ENCODE data around the gene HOPX.
A peak's percentile ranks its signal among the peaks of the same experiment; 100 is the strongest.
"Not testable (repeated sequence)": the region's sequence is repeated elsewhere in the genome, so short reads cannot be mapped to it uniquely, and the experiment has no call there.

Gene HOPX

GRCh38 chr4:56619816-56620215 lies 61.3 kb downstream of the HOPX start:
- Histone ChIP-seq H3K27me3 (ENCODE audit: insufficient read depth, low read depth, severe bottlenecking) (no peaks in the 10 kb centered on the region), H3K27ac (no peak overlapping the region), H3K4me3 (ENCODE audit: low read depth, low read length) (no peak overlapping the region), H3K36me3 (no peaks in the 10 kb centered on the region), H3K9me3 (ENCODE audit: severe bottlenecking) (no peaks in the 10 kb centered on the region)
- no peak for DNase-seq
- no peak for TF ChIP-seq CTCF (IDR thresholded peaks at IDR 0.05; ENCODE audit: low read depth, low read length)

GRCh38 chr4:56619160-56619559 lies 61.9 kb downstream of the HOPX start:
- peak; percentile 21 for DNase-seq
- Histone ChIP-seq H3K9me3 (ENCODE audit: severe bottlenecking) (no peaks in the 10 kb centered on the region), H3K4me3 (ENCODE audit: low read depth, low read length) (no peak overlapping the region), H3K36me3 (no peaks in the 10 kb centered on the region), H3K27ac (no peak overlapping the region), H3K27me3 (ENCODE audit: insufficient read depth, low read depth, severe bottlenecking) (no peaks in the 10 kb centered on the region)
- 0 out of 2 replicates have a peak, but pooled peaks have one; percentile 8 for TF ChIP-seq CTCF (IDR thresholded peaks at IDR 0.05; ENCODE audit: low read depth, low read length)

GRCh38 chr4:56618734-56619133 lies 62.4 kb downstream of the HOPX start:
- Histone ChIP-seq H3K27ac (no peak overlapping the region), H3K36me3 (no peaks in the 10 kb centered on the region), H3K9me3 (ENCODE audit: severe bottlenecking) (no peaks in the 10 kb centered on the region), H3K4me3 (ENCODE audit: low read depth, low read length) (no peak overlapping the region), H3K27me3 (ENCODE audit: insufficient read depth, low read depth, severe bottlenecking) (no peaks in the 10 kb centered on the region)
- no peak for DNase-seq
- TF ChIP-seq CTCF (IDR thresholded peaks at IDR 0.05; ENCODE audit: low read depth, low read length), result no peak

- H3K4me3 ChIP-seq (ENCODE audit: low read depth, low read length), result no peak overlapping the region
- no peak overlapping the region for H3K27ac ChIP-seq
- no peaks in the 10 kb centered on the region for H3K27me3 ChIP-seq (ENCODE audit: insufficient read depth, low read depth, severe bottlenecking)
- no peak for TF ChIP-seq CTCF (IDR thresholded peaks at IDR 0.05; ENCODE audit: low read depth, low read length)
- no peaks in the 10 kb centered on the region for H3K36me3 ChIP-seq
- no peaks in the 10 kb centered on the region for H3K9me3 ChIP-seq (ENCODE audit: severe bottlenecking)
- no peak for DNase-seq
Observed at GRCh38 chr4:56613101-56613862, 67.8 kb downstream of the HOPX start.

- TF ChIP-seq CTCF (IDR thresholded peaks at IDR 0.05; ENCODE audit: low read depth, low read length), result no peak
- Histone ChIP-seq H3K27me3 (ENCODE audit: insufficient read depth, low read depth, severe bottlenecking) (no peaks in the 10 kb centered on the region), H3K4me3 (ENCODE audit: low read depth, low read length) (no peak overlapping the region), H3K27ac (no peak overlapping the region), H3K36me3 (no peaks in the 10 kb centered on the region), H3K9me3 (ENCODE audit: severe bottlenecking) (no peaks in the 10 kb centered on the region)
- no peak for DNase-seq
Observed at GRCh38 chr4:56612282-56612681, 68.8 kb downstream of the HOPX start.

- Histone ChIP-seq H3K27ac (no peak overlapping the region), H3K27me3 (ENCODE audit: insufficient read depth, low read depth, severe bottlenecking) (no peaks in the 10 kb centered on the region), H3K4me3 (ENCODE audit: low read depth, low read length) (no peak overlapping the region), H3K36me3 (no peaks in the 10 kb centered on the region), H3K9me3 (ENCODE audit: severe bottlenecking) (no peaks in the 10 kb centered on the region)
- TF ChIP-seq CTCF (IDR thresholded peaks at IDR 0.05; ENCODE audit: low read depth, low read length), result no peak
- no peak for DNase-seq
Observed at GRCh38 chr4:56611501-56611900, 69.6 kb downstream of the HOPX start.

GRCh38 chr4:56610170-56610569 lies 70.9 kb downstream of the HOPX start:
- H3K9me3 ChIP-seq (ENCODE audit: severe bottlenecking); H3K36me3 ChIP-seq; H3K4me3 ChIP-seq (ENCODE audit: low read depth, low read length); DNase-seq; H3K27ac ChIP-seq; H3K27me3 ChIP-seq (ENCODE audit: insufficient read depth, low read depth, severe bottlenecking): not testable (repeated sequence)

Data from WERI-Rb-1 (cell line).